ENCODE data around the gene NINJ1. TPM values are rescaled to one million over a fixed set of nuclear protein-coding genes. Genes with fewer than 3 reads are reported as not detected.

NINJ1 gene
- total and polyA plus RNA-seq, 3 donors from 2014 or later: 99.3 to 152 (median 148) TPM

DNA sequence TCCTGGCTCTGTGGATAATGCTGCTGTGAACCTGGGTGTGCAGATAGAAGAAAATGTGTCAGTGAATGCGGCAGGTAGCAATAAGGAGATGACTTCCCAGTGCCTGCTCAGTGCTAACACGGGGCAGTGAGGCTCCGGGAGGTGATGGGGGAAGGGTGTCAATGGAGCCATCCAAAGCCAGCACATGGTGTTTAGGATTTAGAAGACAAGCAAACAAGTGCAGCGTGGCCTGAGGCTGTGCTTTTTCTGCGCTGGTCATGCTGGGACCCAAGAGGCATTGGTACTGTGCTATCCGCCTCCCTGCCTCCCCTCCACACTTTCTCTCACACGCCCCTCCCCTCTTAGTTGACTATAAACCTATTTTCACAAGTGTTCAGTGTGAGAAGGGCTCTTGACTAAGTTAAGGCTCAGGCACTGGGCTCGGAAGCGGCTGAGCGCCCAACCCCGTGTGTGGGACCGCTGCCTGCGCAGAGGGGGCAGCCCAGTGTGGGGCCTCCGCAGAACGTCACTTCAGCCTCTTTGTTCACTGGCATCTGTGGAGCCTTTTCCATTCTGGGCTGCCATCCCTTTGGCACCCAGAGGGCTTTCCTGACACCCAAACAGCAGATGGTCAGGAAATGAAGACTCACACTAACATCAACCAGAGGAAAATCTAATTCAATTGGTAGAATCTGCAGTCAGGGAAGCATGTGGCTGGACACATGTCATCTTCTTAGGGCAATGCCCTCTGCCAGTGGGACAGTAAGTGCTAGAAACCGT, 21.8 kb upstream of the NINJ1 start:
- H3K4me3 ChIP-seq: no peak overlapping the region
- no peaks in the 10 kb centered on the region for H3K36me3 ChIP-seq (ENCODE audit: low read depth, missing control alignments)
- H3K27ac ChIP-seq: no peak overlapping the region
- no peaks in the 10 kb centered on the region for H3K27me3 ChIP-seq
- H3K4me1 ChIP-seq: no peaks in the 10 kb centered on the region
- H3K9me3 ChIP-seq: no peaks in the 10 kb centered on the region
- no peak for DNase-seq
- 92 to 94% methylated on average over 16 of the region's 16 CpGs for WGBS, 2 donors
- TF ChIP-seq POLR2A (IDR thresholded peaks at IDR 0.05): no peak
- TF ChIP-seq, protein P1, sequence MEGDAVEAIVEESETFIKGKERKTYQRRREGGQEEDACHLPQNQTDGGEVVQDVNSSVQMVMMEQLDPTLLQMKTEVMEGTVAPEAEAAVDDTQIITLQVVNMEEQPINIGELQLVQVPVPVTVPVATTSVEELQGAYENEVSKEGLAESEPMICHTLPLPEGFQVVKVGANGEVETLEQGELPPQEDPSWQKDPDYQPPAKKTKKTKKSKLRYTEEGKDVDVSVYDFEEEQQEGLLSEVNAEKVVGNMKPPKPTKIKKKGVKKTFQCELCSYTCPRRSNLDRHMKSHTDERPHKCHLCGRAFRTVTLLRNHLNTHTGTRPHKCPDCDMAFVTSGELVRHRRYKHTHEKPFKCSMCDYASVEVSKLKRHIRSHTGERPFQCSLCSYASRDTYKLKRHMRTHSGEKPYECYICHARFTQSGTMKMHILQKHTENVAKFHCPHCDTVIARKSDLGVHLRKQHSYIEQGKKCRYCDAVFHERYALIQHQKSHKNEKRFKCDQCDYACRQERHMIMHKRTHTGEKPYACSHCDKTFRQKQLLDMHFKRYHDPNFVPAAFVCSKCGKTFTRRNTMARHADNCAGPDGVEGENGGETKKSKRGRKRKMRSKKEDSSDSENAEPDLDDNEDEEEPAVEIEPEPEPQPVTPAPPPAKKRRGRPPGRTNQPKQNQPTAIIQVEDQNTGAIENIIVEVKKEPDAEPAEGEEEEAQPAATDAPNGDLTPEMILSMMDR (IDR thresholded peaks at IDR 0.05): no peak
- intact Hi-C loops (cut with DNase I; ENCODE audit: low total_unique reads): no loop called here

DNA sequence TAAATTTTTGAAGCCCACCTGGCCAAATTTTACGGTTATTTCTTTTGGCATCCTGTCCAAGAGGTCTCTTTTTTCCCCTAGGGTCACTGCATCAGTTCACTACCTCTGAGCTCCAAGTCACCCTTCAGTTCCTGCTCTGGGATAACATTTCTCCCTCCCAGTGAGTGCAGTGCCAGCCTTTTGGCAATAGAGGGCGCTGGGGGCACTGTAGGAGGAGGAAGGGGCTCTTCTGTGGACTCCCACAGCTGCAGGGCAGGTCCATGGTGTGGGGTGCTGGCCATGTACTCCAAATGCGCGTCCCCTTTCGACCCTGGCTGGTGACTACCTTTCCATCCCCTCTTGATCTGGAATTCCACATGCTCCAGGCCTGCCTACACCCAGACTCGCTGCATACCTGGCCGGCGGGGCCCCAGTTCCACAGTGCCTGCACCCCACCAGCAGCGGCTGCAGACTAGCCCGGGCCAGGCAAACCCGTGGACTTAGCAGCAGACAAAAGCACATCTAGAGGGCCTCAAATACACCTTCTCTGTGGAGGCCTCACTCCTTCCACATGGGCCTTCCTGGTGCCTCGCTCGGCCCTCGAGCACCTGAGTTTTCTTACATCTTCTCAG, 20.3 kb upstream of the NINJ1 start:
- Histone ChIP-seq H3K27ac (no peak overlapping the region), H3K4me3 (no peak overlapping the region), H3K27me3 (no peaks in the 10 kb centered on the region), H3K9me3 (no peaks in the 10 kb centered on the region), H3K4me1 (no peaks in the 10 kb centered on the region), H3K36me3 (ENCODE audit: low read depth, missing control alignments) (no peaks in the 10 kb centered on the region)
- TF ChIP-seq, protein P1 (IDR thresholded peaks at IDR 0.05): peak in 1 of 3 experiments; percentile 56
- no peak for TF ChIP-seq POLR2A (IDR thresholded peaks at IDR 0.05)
- 79 to 86% methylated on average over 11 to 14 of the region's 14 CpGs for WGBS, 2 donors
- intact Hi-C loops (cut with DNase I; ENCODE audit: low total_unique reads): no loop called here
- DNase-seq: peak; percentile 63

DNA sequence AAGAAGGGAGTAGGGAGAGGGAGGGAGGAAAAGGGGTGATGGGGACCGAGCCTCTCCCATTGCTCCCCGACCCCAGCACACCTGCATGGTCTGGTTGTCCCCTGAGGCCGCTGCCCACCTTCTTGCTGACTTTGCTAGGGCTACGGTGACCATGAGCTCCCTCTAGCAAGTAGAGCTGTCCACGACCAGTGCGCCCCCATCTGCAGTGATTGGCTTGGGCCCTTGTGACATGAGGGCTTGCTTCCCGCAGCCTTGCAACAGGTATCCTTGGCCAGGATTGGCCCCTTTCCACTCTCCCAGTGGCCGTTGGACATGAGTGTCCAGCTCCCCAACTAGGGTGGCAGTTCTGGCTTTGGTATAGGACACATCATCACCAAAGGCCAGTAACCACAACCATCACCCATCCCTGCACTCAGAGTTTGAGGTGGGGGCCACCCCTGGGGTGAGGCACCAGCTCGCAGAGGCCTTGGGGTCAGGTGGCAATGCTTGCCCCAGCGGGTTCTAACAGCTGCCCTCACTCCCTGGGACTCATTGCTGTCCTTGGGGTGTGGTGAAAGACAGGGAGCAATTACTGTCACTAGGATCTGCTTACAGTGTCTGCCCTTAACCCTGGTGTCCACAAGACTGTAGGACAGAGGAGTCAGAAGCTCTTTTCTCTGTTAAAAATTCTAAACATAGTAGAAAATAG, 17.2 kb upstream of the NINJ1 start:
- no peak for DNase-seq
- intact Hi-C loops (cut with DNase I; ENCODE audit: low total_unique reads): no loop called here
- WGBS, 2 donors: 93 to 97% methylated on average over 10 of the region's 10 CpGs

DNA sequence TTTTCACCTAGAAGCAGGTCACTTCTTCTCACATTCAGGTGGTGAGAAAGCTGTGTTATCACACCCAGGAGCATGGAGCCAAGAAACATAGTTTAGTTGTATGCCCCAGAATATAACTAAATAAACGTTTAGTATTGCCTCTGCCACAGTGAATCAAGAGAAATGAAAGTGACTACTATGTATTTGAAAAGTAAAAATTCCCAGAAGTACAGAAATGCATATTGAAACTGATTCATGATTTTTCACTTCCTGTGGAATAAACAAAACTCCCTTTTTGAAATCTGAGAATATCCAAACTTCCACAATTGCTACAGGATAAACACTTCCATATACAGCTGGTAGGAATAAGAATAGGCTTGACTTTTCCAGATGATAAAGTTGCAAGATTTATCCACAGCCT, 15.3 kb upstream of the NINJ1 start:
- no peak overlapping the region for H3K4me3 ChIP-seq
- H3K36me3 ChIP-seq (ENCODE audit: low read depth, missing control alignments): no peaks in the 10 kb centered on the region
- intact Hi-C loops (cut with DNase I; ENCODE audit: low total_unique reads): no loop called here
- no peak for TF ChIP-seq POLR2A (IDR thresholded peaks at IDR 0.05)
- TF ChIP-seq, protein P1 (IDR thresholded peaks at IDR 0.05): no peak
- no peak overlapping the region for H3K27ac ChIP-seq
- no peaks in the 10 kb centered on the region for H3K9me3 ChIP-seq
- DNase-seq: no peak
- peaks cover under 1% of the 10 kb centered on the region for H3K4me1 ChIP-seq
- WGBS, 2 donors: 43 to 52% methylated on average over 1 of the region's 1 CpG
- H3K27me3 ChIP-seq: no peaks in the 10 kb centered on the region

More for the DNA sequence above, 17.2 kb upstream of the NINJ1 start:
- H3K36me3 ChIP-seq (ENCODE audit: low read depth, missing control alignments): no peaks in the 10 kb centered on the region
- H3K4me3 ChIP-seq: no peak overlapping the region
- TF ChIP-seq, protein P1 (IDR thresholded peaks at IDR 0.05): no peak
- no peak for TF ChIP-seq POLR2A (IDR thresholded peaks at IDR 0.05)
- no peaks in the 10 kb centered on the region for H3K4me1 ChIP-seq
- no peaks in the 10 kb centered on the region for H3K27me3 ChIP-seq
- H3K9me3 ChIP-seq: no peaks in the 10 kb centered on the region
- H3K27ac ChIP-seq: no peak overlapping the region
